ENCODE results near the gene RBM45.

Gene RBM45

GRCh38 chr2:178163395-178163794 lies 51.2 kb downstream of the RBM45 start:
- DNase-seq = no peak

GRCh38 chr2:178163911-178164310 lies 51.7 kb downstream of the RBM45 start:
- no peak for DNase-seq

DNA sequence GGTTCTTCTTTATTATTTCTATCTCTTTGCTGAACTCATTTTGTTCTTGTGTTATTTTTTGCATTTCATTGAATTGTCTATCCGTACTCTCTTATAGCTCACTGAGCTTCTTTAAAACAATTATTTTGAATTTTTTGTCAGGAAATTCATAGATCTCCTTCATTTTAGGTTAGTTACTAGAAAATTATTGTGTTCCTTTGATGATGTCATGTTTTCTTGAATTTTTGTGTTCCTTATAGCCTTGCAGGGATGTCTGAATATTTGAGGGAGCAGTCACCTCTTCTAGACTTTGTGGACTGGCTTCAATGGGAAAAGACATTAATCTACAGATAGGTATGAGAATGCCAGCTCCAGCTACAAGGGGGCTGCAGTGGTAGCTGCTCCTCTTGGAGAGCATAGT lies 61.4 kb downstream of the RBM45 start:
- DNase-seq = no peak

GRCh38 chr2:178177066-178177679 lies 64.9 kb downstream of the RBM45 start:
- DNase-seq = no peak

Data from NCI-H526 (cell line).